ENCODE data around the gene DNAI1. TPM values are rescaled to one million over a fixed set of nuclear protein-coding genes. Genes with fewer than 3 reads are reported as not detected.

Gene DNAI1
- total RNA-seq, 1 experiment from 2014 or later, result 2.2 TPM

DNA sequence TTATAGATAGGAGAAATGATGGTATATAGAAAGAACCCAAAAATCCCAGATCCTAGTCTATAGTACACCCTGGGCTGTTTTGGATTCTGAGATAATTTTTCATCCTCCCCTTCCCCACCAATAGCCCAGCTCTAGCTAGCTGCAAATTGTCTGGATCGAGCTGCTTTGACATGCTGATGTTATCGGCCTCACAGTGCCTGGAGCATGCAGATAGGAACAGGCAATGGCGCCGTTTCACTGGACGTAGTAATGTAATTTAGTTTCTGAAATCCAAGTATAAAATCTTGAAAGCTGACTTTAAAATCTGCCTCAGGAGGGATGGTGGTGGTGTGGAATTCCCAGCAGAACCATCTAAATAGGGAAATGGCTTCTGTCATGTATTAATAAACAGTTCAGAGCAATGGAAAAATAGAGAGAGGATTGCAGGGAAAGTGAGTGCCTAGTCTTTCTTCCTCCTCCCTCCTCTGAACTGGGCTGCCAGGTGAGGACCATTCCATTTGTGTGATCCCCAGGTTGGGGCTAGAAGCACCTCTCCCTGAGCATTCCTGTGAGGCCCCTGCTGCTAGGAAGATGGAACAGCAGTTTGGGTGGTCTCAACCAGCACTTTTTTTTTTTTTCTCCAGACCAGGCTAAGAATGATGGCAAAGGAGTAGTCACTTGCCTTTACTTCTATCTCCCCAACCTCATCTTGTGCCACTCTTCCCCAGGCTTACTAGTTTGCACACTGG lies 32.1 kb upstream of the DNAI1 start:
- no peak for ATAC-seq
- POLR2A ChIA-PET, result no interaction called here
- Histone ChIP-seq H3K9me3 (ENCODE audit: control insufficient read depth, insufficient read depth, low read depth, low read length) (no peaks in the 10 kb centered on the region), H3K27me3 (ENCODE audit: control insufficient read depth, insufficient read depth, low read length) (no peaks in the 10 kb centered on the region), H3K4me1 (ENCODE audit: control insufficient read depth, insufficient read depth, low read length) (no peaks in the 10 kb centered on the region; the same call in 1 of the 2 replicates), H3K4me3 (ENCODE audit: low read depth in 2 of 2, low read length in 2 of 2) (no peak overlapping the region), H3K27ac (ENCODE audit: low read length) (no peak overlapping the region), H3K36me3 (ENCODE audit: control insufficient read depth, insufficient read depth, low read length) (no peaks in the 10 kb centered on the region)
- DNase-seq (ENCODE audit: low read depth, low spot score), result no peak
- no peak for TF ChIP-seq REST (IDR thresholded peaks at IDR 0.05; ENCODE audit: insufficient read depth in 1 of 2, low read depth in 2 of 2, low read length in 1 of 2)
- TF ChIP-seq, protein P1, sequence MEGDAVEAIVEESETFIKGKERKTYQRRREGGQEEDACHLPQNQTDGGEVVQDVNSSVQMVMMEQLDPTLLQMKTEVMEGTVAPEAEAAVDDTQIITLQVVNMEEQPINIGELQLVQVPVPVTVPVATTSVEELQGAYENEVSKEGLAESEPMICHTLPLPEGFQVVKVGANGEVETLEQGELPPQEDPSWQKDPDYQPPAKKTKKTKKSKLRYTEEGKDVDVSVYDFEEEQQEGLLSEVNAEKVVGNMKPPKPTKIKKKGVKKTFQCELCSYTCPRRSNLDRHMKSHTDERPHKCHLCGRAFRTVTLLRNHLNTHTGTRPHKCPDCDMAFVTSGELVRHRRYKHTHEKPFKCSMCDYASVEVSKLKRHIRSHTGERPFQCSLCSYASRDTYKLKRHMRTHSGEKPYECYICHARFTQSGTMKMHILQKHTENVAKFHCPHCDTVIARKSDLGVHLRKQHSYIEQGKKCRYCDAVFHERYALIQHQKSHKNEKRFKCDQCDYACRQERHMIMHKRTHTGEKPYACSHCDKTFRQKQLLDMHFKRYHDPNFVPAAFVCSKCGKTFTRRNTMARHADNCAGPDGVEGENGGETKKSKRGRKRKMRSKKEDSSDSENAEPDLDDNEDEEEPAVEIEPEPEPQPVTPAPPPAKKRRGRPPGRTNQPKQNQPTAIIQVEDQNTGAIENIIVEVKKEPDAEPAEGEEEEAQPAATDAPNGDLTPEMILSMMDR (IDR thresholded peaks at IDR 0.05), result no peak
- TF ChIP-seq SIN3A (IDR thresholded peaks at IDR 0.05; ENCODE audit: borderline replicate concordance, insufficient read depth, low read depth, low read length), result no peak
- TF ChIP-seq POLR2AphosphoS5 (IDR thresholded peaks at IDR 0.05; ENCODE audit: low read depth, low read length), result no peak
- in situ Hi-C loops (cut with HindIII; ENCODE audit: low pct_unique_long_range_greater_than_20kb, low sequenced_read_pairs) (no loop called here), intact Hi-C loops (cut with micrococcal nuclease; ENCODE audit: unreplicated experiment) (no loop called here)
- BruUV-seq (replicated peaks), result no TSS peak
- CTCF ChIA-PET, result interaction anchor here (1.0 kb wide), 1 partner anchor 23 kb away, joined by 3 read pairs; no protein-coding TSS in a partner anchor

- in situ Hi-C loops (cut with HindIII; ENCODE audit: low pct_unique_long_range_greater_than_20kb, low sequenced_read_pairs) (no loop called here), intact Hi-C loops (cut with micrococcal nuclease; ENCODE audit: unreplicated experiment) (no loop called here)
- no TSS peak for BruUV-seq (replicated peaks)
- no peaks in the 10 kb centered on the region for H3K36me3 ChIP-seq (ENCODE audit: control insufficient read depth, insufficient read depth, low read length)
- H3K4me1 ChIP-seq (ENCODE audit: control insufficient read depth, insufficient read depth, low read length), result no peaks in the 10 kb centered on the region; the same call in 1 of the 2 replicates
- H3K27ac ChIP-seq (ENCODE audit: low read length), result no peak overlapping the region
- ChIA-PET CTCF (interaction anchor here (1.9 kb wide), 1 partner anchor 24 kb away, joined by 7 read pairs; no protein-coding TSS in a partner anchor), POLR2A (no interaction called here)
- ATAC-seq (0 out of 2 replicates have a peak, but pooled peaks have one; percentile 44), DNase-seq (ENCODE audit: low read depth, low spot score) (no peak)
- no peak overlapping the region for H3K4me3 ChIP-seq (ENCODE audit: low read depth in 2 of 2, low read length in 2 of 2)
- H3K27me3 ChIP-seq (ENCODE audit: control insufficient read depth, insufficient read depth, low read length), result no peaks in the 10 kb centered on the region
- TF ChIP-seq SIN3A (IDR thresholded peaks at IDR 0.05; ENCODE audit: borderline replicate concordance, insufficient read depth, low read depth, low read length) (no peak), TCF7L2 (IDR thresholded peaks at IDR 0.05; ENCODE audit: low read depth, low read length) (peak; percentile 45; the same call in 1 of the 2 replicates)
- H3K9me3 ChIP-seq (ENCODE audit: control insufficient read depth, insufficient read depth, low read depth, low read length), result no peaks in the 10 kb centered on the region
Measured at GRCh38 chr9:34428325-34428958, 30.2 kb upstream of the DNAI1 start.
